HT1080 (cell line): ENCODE results near the gene ARHGEF19. TPM values are rescaled to one million over a fixed set of nuclear protein-coding genes. Genes with fewer than 3 reads are reported as not detected.

Experiments
- DNase-seq: peaks from one replicate; pipeline ENCODE4 v3.0.0-alpha.2; 2015; ENCODE audit warnings: low read depth
- small RNA-seq: library from RNA; depleted of rRNA; stranded (forward); fragments of <200 nt; gene quantifications from one replicate; pipeline ENCODE3, GENCODE V24; 2014
- total RNA-seq: library from RNA; depleted of rRNA; stranded (reverse); fragments of >200 nt; shearing (Covaris generic); gene quantifications from 2 replicates; pipeline ENCODE4 v1.2.3, GENCODE V29; 2014; rRNA removed

The ARHGEF19 gene
- total RNA-seq, 1 experiment from 2014 or later: not detected

DNA sequence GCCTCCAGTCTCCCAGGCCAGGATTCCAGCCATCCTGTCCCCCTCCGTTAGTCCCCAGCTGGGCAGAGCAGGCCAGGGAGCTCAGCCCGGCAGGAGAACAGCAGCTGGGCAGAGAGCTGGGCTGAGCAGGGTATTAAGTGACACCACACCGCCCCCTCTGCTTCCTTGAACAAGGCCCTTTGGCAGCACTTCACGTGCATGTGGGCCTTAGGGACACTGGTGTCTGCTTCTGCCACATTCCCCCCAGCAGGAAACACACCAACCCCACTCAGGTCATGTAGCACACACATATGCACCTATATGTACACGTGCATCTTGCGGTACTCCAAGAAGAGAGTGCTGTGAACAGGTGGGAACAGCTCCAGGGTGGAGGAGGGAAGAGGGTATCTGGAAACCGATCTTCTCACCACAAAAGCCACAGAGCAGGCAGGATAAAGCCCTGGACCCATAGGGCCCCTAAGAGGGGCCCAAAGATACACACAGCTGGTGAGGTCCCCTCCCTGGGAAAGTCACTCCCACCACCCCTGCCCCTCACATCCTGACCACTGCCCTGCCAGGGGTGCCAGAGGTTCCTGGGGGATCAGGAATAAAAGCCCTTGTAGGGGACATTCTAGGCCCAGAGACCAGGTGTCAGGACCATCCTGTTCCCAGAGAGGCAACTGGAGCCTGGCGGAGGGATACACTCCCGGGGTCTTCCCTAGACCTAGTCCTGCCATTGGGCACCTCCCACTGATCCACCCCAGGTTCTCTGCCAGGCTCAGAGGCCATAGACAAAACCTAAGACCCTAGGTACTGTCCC is 61.1 kb downstream of the ARHGEF19 start:
- peak; percentile 63 for DNase-seq

DNA sequence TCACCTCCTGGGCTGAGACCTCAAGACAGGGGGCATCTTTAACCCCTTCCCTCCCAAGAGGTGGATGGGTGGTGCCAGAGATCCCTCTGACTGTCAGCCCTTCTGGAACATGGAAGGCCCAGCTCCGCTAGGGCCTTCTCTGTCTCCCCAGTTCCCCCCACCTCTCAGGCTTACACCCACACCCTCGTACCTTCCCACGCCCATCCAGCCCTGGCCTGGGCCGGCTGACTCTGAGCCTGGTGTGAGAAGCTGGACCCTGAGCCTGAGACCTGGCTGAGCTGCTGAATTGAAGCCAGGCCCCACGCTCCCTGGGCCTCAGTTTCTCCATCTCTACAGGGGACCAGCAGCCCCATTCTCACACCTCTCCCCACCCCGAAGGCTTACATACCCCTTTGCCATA is 61.9 kb downstream of the ARHGEF19 start:
- no peak for DNase-seq

DNA sequence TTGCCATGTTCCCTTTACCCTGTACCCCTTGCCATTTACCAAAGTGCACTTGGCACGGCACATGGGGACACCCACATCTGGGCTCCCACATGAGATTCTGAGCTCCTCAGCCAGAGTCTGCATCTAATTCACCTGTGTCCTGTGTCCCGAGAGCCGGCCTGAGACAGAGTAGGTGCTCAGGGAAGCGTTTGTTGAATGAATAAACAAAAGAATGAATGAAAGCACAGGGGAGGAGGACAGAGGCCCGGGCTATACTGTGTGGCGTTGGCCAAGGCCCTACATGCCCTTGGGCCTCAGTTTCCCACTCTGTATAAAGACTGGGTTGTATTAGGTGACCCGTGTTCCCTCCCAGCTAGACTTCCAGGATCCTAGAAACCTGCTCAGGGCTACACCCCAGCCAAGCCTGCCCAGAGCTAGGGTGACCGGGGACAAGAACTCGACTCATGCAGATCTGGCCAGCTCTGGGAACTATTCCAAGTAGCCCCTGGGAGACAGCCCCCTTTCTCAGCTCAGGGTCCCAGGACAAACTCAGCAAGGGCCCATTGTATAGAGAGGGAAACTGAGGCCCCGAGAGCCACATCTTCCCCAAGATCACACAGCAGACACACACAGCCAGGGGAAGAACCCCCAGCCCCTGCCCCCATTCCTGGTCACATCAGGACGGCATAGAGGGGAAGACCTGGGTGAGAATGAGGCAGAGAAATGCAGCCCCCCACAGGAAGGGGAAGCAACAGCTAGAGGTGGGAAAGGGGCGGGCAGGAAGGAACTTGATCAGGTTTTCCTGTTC is 62.6 kb downstream of the ARHGEF19 start:
- DNase-seq: no peak

DNA sequence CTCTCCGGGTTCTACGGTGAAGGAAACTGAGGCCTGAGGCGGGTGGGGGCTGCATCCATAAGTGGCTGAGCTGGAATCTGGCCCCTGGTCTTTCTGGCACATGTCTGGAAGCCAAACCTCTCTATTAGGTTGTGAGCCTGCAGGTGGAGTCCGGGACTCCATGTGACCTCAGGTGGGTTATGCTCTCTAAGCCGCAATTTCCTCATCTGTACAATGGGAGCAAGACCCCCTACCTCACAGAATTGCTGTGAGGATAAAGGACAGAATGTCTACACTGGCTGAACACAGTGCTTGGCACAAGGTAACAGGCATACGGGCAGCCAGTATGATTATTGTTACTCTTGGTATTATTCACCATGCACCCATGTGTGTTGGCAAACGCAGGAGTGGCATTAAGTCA is 63.3 kb downstream of the ARHGEF19 start:
- no peak for DNase-seq

DNA sequence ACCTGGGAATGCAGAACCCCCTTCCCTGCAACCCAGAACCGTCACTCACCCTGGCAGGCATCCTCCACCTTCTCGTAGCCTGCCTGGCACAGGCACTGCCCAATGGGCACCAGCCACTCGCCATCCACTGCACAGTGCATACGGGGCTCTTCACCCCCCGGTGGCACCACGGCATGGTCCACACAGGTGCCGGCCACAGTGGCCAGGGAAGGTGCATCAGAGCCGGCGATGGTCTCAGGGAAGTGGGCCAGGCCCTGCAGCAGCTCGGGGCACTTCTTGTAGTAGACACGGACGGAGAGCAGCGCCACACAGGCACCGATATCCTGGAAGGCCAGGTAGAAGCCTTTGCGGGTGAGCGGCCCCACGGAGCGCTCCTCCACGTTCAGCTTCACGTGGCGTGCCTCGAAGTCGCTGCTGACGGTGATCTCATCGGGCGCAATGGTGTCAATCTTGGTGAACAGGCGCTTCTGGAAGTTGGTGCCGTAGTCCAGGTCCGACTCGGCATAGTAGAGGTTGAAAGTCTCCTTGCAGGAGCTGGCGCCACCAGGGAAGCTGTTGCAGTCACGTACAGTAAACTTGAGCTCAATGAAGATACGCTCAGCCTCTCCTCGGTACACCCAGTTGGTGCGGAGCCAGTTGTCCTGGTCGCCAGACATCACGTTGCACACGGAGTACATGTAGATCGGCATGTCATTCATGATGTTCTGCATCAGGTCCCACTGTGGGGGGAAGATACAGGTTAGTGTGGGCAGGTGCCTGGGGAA is 63.9 kb downstream of the ARHGEF19 start:
- DNase-seq: no peak

Small RNA genes within 50 kb of the gene (small RNA-seq; reads per million reads assigned to genes)
- not detected for gene MT1XP1

Other genes with a start within 250 kb of the ARHGEF19 start
- gene ZBTB17, start 236.6 kb downstream of the ARHGEF19 start, total RNA-seq: 40.0 and 52.2 TPM in 2 replicates
- not detected in 2 replicates for gene SRARP, start 208.4 kb downstream of the ARHGEF19 start, total RNA-seq
- gene HSPB7, start 194.6 kb downstream of the ARHGEF19 start, total RNA-seq: not detected in 2 replicates
- not detected in 2 replicates for gene CLCNKA, start 190.6 kb downstream of the ARHGEF19 start, total RNA-seq
- not detected in 2 replicates for gene CLCNKB, start 168.9 kb downstream of the ARHGEF19 start, total RNA-seq
- gene FAM131C, start 139.0 kb downstream of the ARHGEF19 start, total RNA-seq: 0.30 and 2.1 TPM in 2 replicates
- gene EPHA2, start 56.6 kb downstream of the ARHGEF19 start, total RNA-seq: 99.1 and 114 TPM in 2 replicates
- 7.4 and 9.2 TPM in 2 replicates for gene CPLANE2, start 24.5 kb upstream of the ARHGEF19 start, total RNA-seq
- 9.7 and 12.8 TPM in 2 replicates for gene FBXO42, start 139.8 kb upstream of the ARHGEF19 start, total RNA-seq
- 158 and 175 TPM in 2 replicates for gene SZRD1, start 154.6 kb upstream of the ARHGEF19 start, total RNA-seq
- not detected in 2 replicates for gene SPATA21, start 224.8 kb upstream of the ARHGEF19 start, total RNA-seq
- 104 and 117 TPM in 2 replicates for gene NECAP2, start 228.1 kb upstream of the ARHGEF19 start, total RNA-seq